NCI-H2081 (cell line): Measurements from ENCODE around the gene IGLL1.
A peak's percentile ranks its signal among the peaks of the same experiment; 100 is the strongest.
"Not testable (repeated sequence)": the region's sequence is repeated elsewhere in the genome, so short reads cannot be mapped to it uniquely, and the experiment has no call there.

Experiments
- DNase-seq, 2 experiments: peaks; one replicate each; lab custom pipeline; 2025; lab: John Stamatoyannopoulos, UW

Gene IGLL1

GRCh38 chr22:23540837-23541236 lies 39.3 kb downstream of the IGLL1 start:
- DNase-seq = peak in 1 of 2 experiments; percentile 57

- not testable (repeated sequence) for DNase-seq
These were observed 40.3 kb downstream of the IGLL1 start for GRCh38 chr22:23539839-23540198.

DNA sequence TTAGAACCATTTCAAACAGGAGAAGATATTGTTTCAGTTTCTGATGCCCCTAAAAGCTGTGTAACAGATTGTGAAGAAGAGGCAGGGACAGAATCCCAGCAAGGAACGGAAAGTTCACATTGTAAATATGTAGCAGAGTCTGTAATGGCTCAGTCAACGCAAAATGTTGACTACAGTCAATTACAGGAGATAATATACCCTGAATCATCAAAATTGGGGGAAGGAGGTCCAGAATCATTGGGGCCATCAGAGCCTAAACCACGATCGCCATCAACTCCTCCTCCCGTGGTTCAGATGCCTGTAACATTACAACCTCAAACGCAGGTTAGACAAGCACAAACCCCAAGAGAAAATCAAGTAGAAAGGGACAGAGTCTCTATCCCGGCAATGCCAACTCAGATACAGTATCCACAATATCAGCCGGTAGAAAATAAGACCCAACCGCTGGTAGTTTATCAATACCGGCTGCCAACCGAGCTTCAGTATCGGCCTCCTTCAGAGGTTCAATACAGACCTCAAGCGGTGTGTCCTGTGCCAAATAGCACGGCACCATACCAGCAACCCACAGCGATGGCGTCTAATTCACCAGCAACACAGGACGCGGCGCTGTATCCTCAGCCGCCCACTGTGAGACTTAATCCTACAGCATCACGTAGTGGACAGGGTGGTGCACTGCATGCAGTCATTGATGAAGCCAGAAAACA lies 40.8 kb downstream of the IGLL1 start:
- DNase-seq = peak; percentile 84 to 92

DNA sequence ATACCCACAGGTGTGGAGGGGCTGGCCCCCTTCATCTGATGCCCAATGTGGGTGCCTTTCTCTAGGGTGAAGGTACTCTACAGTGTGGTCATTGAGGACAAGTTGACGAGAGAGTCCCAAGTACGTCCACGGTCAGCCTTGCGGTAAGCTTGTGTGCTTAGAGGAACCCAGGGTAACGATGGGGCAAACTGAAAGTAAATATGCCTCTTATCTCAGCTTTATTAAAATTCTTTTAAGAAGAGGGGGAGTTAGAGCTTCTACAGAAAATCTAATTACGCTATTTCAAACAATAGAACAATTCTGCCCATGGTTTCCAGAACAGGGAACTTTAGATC lies 41.4 kb downstream of the IGLL1 start:
- DNase-seq = not testable (repeated sequence)

- DNase-seq = not testable (repeated sequence)
These were observed 42.0 kb downstream of the IGLL1 start for GRCh38 chr22:23537830-23538695.

GRCh38 chr22:23537416-23537815 lies 42.7 kb downstream of the IGLL1 start:
- peak in 1 of 2 experiments; percentile 64 for DNase-seq

DNA sequence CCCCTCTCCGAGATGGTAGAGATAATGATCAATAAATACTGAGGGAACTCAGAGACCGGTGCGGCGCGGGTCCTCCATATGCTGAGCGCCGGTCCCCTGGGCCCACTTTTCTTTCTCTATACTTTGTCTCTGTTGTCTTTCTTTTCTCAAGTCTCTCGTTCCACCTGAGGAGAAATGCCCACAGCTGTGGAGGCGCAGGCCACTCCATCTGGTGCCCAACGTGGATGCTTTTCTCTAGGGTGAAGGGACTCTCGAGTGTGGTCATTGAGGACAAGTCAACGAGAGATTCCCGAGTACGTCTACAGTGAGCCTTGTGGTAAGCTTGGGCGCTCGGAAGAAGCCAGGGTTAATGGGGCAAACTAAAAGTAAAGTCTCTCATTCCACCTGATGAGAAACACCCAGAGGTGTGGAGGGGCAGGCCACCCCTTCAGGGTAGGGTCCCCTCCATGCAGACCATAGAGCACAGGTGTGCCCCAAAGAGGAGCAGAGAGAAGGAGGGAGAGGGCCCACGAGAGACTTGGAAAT lies 43.2 kb downstream of the IGLL1 start:
- DNase-seq = no peak

DNA sequence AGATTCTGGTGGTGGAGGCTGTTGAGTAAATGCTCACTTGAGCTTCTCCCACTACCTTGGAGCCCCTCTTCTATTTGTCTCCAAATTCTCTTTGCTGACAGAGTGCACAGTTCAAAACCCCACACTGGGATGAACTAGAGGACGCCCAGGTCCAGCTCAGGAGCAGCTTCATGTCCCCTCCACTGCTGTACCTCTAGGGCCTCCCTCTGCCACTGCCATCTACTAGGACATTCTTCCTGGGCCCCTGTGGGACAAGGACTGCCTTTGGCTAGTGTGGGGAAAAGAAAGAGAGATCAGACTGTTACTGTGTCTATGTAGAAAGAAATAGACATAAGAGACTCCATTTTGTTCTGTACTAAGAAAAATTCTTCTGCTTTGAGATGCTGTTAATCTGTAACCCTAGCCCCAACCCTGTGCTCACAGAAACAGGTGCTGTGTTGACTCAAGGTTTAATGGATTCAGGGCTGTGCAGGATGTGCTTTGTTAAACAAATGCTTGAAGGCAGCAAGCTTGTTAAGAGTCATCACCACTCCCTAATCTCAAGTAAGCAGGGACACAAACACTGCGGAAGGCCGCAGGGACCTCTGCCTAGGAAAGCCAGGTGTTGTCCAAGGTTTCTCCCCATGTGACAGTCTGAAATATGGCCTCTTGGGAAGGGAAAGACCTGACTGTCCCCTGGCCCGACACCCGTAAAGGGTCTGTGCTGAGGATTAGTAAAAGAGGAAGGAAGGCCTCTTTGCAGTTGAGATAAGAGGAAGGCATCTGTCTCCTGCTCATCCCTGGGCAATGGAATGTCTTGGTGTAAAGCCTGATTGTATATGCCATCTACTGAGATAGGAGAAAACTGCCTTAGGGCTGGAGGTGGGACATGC lies 44.1 kb downstream of the IGLL1 start:
- DNase-seq = peak in 1 of 2 experiments; percentile 54

- DNase-seq = no peak
These were observed 45.0 kb downstream of the IGLL1 start for GRCh38 chr22:23534851-23535717.

GRCh38 chr22:23534201-23534850 lies 45.8 kb downstream of the IGLL1 start:
- DNase-seq = no peak

DNA sequence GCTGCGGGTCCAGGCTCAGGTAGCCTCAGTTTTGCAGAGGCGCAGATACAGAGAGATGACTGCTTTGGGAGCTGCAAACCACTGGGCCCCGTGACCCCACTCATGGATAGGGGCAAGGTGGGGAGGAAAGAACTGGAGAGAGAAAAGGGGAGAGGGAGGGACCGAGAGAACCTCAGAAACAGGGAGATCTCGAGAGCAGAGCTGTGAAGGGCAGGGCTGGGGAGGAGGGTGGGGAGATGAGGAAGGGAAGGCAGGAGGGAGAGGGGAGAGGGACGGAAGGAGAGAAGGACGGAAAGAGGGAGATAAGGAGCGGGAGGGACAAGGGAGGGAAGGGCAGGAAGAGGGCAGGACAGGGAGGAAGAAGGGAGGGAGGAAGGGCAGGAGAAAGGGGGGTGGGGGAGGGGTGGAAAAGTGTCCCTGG lies 46.3 kb downstream of the IGLL1 start:
- DNase-seq = no peak

DNA sequence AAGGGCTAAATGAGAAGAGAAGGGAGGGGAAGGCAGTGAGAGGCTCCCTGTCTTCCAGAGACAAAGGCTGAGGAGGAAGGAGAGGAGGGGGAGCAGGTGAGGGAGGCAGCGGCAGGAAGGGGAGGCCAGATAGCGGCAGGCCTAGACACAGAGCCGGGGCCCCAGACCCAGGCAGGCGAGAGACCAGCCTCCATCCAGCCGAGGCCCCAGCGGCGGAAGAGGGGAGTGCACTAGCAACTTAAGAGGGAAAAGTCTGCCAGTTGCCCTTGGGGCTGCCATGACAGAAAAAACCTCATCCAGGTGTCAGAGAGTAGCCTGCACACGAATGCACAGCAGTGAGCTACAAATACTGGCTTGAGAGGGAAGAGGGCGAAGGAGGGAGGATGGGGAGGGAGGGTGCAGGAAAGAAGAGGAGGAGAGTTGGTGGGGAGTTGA lies 46.7 kb downstream of the IGLL1 start:
- DNase-seq = peak in 1 of 2 experiments; percentile 17

DNA sequence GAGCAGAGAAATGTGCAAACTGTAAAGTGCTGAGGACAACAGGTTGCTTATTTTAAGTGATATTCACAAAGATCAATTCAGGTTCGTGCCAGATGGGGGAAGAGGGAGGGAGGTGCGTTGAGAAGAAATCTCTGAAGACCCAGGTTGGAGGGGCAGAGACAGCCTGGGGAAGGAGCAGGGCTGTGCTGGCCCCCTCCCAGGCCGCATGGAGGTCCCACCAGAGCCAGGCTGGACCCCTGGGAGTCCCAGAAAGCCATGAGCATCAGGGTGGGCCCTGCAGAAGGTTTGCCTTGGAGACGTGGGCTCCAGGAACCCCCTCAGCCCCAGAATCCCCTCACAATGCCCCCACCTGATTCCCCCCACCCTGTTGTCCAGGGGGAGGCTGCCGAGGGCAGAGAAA lies 47.4 kb downstream of the IGLL1 start:
- DNase-seq = no peak

- DNase-seq = no peak
These were observed 48.0 kb downstream of the IGLL1 start for GRCh38 chr22:23531966-23532705.

DNA sequence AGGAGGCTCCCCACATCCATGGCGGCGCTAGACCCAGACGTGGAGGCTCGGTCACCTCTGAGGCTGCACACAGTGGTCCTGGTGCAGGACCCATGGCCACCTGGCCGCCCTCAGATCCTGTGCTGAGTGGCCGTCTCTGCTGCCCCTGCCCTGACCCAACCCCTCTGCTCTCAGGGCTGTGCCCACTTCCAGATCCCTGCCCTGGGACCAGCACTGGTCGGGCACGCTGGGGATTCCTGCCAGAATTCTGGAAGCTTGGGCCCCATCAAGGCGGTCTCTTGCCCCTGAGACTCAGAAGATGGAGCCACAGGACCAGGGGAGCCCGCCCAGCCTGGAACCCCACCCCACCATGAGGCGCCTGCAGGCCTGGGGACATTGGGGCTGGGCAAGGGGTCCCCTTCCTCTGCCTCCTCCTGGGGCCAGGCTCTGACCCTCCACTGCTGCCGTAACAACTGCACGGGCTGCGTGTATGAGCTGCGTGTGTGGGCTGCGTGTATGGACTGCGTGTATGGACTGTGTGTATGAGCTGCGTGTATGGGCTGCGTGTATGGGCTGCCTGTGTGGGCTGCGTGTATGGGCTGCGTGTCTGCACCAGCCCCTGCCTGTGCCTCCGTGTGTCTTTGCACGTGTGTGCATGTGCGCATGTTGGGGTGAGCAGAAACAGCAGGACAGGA lies 48.7 kb downstream of the IGLL1 start:
- DNase-seq = no peak

DNA sequence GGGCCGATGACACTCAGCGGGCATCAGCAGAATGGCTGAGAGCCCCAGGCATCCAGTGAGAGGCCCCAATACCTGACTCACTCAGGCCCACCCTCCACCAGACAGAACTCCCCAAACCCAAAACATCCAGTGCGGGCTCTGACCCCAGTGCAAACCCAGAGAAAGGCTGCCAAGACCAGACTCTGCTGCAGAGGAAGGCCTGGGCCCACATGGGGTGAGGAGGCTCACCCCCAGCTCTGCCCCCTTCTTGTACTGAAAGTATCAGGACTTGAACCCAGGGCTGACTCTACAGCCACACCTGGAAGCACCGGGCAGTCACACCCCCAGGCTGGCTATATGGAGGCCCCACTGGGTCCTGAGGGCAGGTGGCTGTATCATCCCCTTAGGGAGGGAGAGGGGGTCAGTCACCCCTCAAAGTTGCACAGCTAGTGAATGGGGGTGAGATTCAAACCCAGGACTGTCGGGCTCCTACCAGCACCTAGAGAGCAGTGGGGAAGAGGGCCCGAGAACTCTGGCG lies 49.3 kb downstream of the IGLL1 start:
- DNase-seq = no peak

- DNase-seq = no peak
These were observed 50.0 kb downstream of the IGLL1 start for GRCh38 chr22:23530106-23530505.

GRCh38 chr22:23529166-23530103 lies 50.7 kb downstream of the IGLL1 start:
- DNase-seq = no peak
